T-helper 22 cell (primary cell): ENCODE data around the gene FAM193A.
"Not testable (repeated sequence)": the region's sequence is repeated elsewhere in the genome, so short reads cannot be mapped to it uniquely, and the experiment has no call there.

Source experiments
- DNase-seq: peaks from one replicate; pipeline ENCODE4 v3.0.0-alpha.2; 2020; ENCODE audit warnings: low read depth

Gene FAM193A

GRCh38 chr4:2691313-2691712, 154.9 kb downstream of the FAM193A start:
- DNase-seq: no peak

- DNase-seq: no peak
Observed at GRCh38 chr4:2691952-2692435, 155.5 kb downstream of the FAM193A start.

- DNase-seq: no peak
Observed at GRCh38 chr4:2694691-2695090, 158.2 kb downstream of the FAM193A start.

DNA sequence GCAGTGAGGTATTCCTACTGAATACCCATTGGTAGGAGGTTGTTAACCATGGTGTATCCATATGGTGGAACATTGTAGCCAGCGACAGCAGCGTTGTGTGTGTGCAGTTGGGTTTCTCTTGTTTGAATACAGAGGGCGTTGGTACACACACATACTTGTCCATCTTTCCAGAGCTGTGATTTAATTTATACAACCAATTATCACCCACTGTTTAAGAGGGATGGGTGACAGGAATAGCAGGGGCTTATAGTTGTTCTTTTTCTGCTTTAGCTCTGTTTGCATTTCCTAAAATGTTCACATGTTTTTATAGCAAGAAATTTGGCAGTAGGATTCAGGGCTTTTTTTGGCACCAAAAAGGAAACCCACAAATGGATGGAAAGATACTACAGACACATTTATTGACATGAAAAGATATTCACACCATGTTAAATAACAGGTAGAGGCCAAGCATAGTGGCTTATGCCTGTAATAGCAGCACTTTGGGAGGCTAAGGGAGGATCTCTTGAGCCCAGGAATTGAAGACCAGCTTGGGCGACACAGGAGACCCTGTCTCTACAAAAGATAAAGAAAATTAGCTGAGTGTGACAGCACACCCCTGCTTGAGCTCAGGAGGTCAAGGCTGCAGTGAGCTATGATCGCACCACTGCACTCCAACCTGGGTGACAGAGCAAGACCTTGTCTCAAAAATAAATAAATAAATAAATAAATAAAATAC, 159.1 kb downstream of the FAM193A start:
- DNase-seq: no peak

DNA sequence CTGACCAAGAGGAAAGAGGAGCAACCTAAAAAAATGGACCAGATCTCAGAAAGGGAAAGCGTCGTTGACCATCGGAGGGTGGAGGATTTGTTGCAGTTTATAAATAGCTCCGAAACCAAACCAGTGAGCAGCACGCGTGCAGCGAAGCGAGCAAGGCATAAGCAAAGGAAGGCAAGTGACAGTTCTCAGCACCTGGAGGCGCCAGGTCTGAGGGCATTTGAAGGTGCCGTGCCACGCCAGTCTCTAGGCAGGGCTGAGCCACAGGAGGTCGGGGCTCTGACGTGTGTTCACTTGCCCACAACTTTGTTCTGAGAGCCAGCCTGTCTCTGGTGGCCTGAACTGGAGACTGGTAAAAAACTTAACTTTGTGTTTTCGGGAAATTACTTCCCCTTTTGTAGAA, 160.0 kb downstream of the FAM193A start:
- DNase-seq: no peak

DNA sequence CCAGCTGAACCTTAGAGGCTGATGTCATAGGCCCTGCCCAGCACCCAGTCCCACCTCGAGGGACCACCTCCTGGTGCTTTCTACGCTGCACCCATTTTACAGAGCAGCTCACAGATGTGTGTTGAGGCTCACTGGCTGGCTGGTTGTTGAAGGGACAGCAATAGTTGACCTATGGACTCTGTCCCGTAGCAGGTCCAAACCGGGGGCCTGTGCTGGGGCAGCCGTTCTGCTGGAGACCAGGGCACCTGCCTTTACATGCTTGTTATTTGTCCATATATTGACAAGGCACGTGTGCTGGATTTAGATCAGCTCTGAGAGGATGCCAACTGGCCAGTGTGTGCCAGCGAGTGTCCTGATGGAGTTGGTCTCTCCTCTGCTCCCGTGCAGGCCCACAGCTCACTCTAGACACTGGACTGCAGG, 161.6 kb downstream of the FAM193A start:
- DNase-seq: no peak

- DNase-seq: no peak
Observed at GRCh38 chr4:2698504-2698903, 162.1 kb downstream of the FAM193A start.

GRCh38 chr4:2698951-2699505, 162.6 kb downstream of the FAM193A start:
- no peak for DNase-seq

DNA sequence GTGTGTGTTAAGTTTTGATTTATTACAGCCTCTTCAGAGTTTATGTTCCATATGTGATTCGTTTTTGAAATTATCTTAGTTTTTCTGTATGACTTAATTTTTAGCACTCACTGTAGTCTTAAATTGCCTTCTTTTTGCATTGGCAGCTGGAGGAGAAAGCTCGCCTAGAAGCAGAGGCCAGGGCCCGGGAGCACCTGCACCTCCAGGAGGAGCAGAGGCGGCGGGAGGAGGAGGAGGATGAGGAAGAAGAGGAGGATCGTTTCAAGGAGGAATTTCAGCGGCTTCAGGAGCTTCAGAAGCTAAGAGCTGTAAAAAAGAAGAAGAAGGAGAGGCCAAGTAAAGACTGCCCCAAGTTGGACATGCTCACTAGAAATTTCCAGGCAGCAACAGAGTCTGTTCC, 163.1 kb downstream of the FAM193A start:
- DNase-seq: no peak

- no peak for DNase-seq
Observed at GRCh38 chr4:2700031-2700430, 163.6 kb downstream of the FAM193A start.

DNA sequence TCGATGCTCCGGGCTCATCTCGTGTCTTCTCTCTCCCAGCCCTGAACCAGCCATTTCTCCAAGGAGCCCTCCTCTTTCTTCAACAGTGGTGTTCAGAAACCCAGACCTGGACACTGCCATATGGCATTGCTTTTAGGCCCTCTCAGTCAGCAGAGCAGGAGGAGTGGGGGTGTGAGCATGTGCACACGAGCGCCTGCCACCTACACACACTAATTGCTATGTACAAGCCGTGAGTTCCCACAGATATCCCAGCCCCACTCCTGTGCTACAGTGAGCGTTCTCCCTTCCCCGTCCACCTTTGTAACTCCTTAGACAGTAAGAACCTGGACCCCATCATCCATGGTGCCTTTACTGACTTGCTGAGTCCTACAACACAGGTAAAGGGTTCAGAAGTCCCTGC, 165.9 kb downstream of the FAM193A start:
- no peak for DNase-seq

DNA sequence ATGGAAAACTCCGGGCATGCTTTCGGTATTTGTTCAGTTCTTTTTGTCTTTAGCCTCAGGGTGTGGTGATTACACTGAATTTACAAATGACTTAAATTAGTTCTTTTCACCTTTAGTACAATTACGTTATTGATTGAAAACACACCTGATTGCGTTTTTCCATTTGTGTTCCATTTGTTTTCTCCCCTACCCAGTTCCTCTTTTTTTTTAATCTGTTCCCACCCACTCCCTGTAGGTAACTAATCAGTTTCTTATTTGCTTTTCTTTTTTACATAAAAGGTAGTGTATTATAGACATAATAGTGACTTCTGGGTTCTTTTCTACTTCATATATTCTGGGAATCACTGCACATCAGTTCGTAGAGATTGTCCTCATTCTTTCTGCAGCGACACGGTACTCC, 166.3 kb downstream of the FAM193A start:
- DNase-seq: no peak

GRCh38 chr4:2712261-2712842, 175.9 kb downstream of the FAM193A start:
- no peak for DNase-seq

DNA sequence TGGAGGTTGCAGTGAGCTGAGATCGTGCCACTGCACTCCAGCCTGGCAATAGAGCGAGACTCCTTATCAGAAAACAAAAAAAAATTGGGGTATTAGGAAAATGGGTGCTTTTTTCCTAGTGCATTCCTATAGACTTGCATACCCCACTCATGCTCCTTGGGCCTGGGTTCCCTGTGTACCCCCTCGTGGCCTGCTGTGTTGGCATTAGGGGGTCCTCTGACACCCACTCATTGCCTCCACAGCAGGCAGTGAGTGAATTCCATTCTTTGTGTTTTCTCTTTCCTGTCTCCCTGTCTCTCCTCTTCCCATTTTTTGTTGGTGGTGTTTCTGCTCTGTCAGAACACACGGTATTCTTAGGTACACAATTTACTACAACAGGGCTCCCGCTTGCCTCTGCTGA, 176.9 kb downstream of the FAM193A start:
- no peak for DNase-seq

- DNase-seq: no peak
Observed at GRCh38 chr4:2714061-2714770, 177.8 kb downstream of the FAM193A start.

GRCh38 chr4:2714918-2715317, 178.5 kb downstream of the FAM193A start:
- DNase-seq: no peak

GRCh38 chr4:2715426-2715825, 179.0 kb downstream of the FAM193A start:
- no peak for DNase-seq

DNA sequence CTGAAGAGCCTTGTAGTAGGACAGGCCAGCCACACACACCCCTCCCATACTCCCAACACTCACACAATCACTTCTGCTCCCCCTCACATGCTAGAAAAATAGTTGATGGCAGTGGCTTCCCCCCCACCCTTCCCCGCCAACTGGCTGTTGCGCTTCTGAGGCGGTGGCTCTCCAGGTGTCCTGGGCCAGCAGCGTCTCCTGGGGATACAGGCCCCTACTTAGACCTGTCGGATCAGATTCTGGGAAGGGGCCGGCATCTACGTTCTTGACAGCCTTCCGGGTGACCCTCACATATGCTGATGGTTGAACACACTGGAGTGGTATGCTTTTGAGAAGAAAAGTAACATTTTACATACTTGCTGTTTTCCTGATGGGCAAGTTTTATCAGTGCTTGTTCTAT, 179.8 kb downstream of the FAM193A start:
- no peak for DNase-seq

DNA sequence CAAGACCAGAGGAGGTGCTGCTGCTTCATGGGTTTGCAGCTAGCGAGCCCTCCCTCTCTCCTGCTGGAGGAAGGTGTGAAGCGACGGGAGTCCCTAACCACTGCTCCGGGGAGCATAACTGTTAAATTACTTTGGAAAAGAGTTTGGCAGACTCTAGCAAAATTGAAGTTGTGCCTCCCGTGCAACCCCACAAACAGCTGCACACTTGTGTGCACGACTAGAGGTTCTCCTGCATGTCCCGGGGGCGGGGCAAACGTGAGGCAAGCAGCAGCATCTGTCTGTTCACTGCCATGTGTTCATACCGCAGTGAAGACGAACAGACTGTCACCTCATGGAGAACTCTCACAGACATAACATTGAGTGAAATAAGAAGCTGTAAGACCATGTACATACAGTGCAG, 185.1 kb downstream of the FAM193A start:
- DNase-seq: no peak

DNA sequence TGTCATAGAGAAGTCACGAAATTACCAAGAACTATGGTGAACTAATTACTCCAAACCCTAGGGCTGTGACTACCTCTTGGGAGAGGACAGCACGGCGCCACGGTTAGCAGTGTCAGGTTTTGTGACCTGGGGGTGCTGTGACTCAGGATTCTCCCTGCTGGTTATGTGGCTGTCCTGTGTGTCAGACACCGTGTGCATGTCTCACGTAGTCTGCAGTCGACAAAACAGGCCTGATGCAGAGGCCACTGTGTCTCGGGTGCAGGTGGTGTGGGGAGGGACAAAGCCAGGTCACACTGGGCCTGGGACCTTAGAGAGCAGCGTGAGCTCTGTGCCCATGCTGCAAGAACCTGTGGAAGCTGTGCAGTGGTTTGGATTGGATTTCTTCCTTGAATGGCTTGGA, 185.6 kb downstream of the FAM193A start:
- DNase-seq: no peak

DNA sequence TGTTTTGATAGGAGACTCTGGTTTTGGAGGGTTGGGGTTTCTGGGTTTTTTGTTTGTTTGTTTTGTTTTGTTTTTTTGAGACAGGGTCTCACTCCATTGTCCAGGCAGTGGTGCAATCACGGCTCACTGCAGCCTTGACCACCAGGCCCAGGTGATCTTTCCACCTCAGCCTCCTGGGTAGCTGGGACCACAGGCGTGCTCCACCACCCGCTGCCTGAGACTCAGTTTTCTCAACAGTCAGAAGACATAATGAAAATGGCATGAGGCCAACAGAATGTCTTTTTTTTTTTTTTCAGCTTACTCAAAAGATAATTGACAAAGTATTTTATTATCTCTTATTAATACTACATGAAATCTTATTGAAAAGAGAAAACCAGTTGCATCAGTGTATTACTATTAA, 187.3 kb downstream of the FAM193A start:
- no peak for DNase-seq

DNA sequence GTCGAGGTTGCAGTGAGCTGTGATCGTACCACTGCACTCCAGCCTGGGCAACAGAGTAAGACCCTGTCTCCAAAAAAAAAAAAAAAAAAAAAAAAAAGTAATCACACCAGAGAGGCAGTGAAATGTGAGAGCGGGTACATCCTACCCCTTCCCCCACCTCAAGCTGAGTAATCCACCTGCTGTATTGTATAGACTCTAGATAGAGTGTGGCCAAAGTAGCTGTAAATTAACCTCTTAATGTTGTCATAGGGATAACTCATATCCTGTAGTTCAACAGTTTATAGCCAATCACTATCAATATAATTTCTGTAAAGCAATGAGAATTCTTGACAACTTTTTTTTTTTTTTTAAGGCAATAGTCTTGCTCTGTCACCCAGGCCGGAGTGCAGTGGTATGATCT, 188.9 kb downstream of the FAM193A start:
- no peak for DNase-seq

DNA sequence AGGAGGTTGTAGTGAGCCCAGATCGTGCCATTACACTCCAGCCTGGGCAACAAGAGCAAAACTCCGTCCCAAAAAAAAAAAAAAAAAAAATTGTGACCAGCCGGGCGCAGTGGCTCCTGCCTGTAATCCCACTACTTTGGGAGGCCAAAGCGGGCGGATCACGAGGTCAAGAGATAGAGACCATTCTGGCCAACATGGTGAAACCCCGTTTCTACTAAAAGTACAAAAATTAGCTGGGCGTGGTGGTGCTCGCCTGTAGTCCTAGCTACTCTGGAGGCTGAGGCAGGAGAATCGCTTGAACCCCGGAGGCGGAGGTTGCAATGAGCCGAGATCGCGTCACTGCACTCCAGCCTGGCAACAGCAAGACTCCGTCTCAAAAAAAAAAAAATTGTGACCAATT, 190.4 kb downstream of the FAM193A start:
- not testable (repeated sequence) for DNase-seq
